Peyer's patch (tissue), 4 donors: ENCODE results near the gene HSPBP1. TPM values are rescaled to one million over a fixed set of nuclear protein-coding genes. Genes with fewer than 3 reads are reported as not detected.

Experiments
- DNase-seq, 3 donors: peaks; one replicate each; pipeline ENCODE4 v3.0.0-alpha.2; 2017 to 2019
- H3K27ac ChIP-seq, 4 donors: fragments of 200-600 bp; sonication (generic); one replicate each; pipeline ENCODE4 v1.5.1; 2016 to 2019
- H3K27me3 ChIP-seq, 2 donors: fragments of 200-600 bp; sonication (generic); one replicate each; pipeline ENCODE4 v1.5.1; 2019
- H3K36me3 ChIP-seq, 3 donors: fragments of 200-600 bp; sonication (generic); one replicate each; pipeline ENCODE4 v1.5.1; 2016 to 2019
- H3K4me1 ChIP-seq, 4 donors: fragments of 200-600 bp; sonication (generic); one replicate each; pipeline ENCODE4 v1.5.1; 2016 to 2019
- H3K4me3 ChIP-seq, 4 donors: fragments of 200-600 bp; sonication (generic); 1 replicate in 3 of 4; 2 replicates in 1 of 4; pipeline ENCODE4 v1.5.1; 2016 to 2019; ENCODE audit warnings: mild to moderate bottlenecking in 1 of 4
- H3K9me3 ChIP-seq, 4 donors: fragments of 200-600 bp; sonication (generic); one replicate each; pipeline ENCODE4 v1.5.1; 2016 to 2019; ENCODE audit warnings: mild to moderate bottlenecking in 1 of 4
- POLR2A ChIP-seq, 2 donors: fragments of 450-650 bp; IDR thresholded peaks; one replicate each; pipeline ENCODE4 v1.5.1; 2017; ENCODE audit warnings: antibody characterized with exemption in 2 of 2, mild to moderate bottlenecking in 2 of 2, moderate library complexity in 2 of 2
- total RNA-seq, 4 donors: library from RNA; depleted of rRNA; stranded (reverse); fragments of >200 nt; gene quantifications; one replicate each; pipeline ENCODE4 v1.1.0, GENCODE V29; 2016
- TF ChIP-seq, protein P1 (sequence below), 6 experiments: fragments of 450-650 bp in 4 of 6; fragments of 200-600 bp in 2 of 6; sonication (generic) in 1 of 6; IDR thresholded peaks; one replicate each; pipeline ENCODE4 v1.5.1; 2017 to 2019; ENCODE audit warnings: antibody characterized with exemption in 6 of 6, mild to moderate bottlenecking in 3 of 6, moderate library complexity in 1 of 6

Gene HSPBP1
- total RNA-seq, 4 donors from 2014 or later, result 14.4 to 38.0 (median 25.6) TPM

DNA sequence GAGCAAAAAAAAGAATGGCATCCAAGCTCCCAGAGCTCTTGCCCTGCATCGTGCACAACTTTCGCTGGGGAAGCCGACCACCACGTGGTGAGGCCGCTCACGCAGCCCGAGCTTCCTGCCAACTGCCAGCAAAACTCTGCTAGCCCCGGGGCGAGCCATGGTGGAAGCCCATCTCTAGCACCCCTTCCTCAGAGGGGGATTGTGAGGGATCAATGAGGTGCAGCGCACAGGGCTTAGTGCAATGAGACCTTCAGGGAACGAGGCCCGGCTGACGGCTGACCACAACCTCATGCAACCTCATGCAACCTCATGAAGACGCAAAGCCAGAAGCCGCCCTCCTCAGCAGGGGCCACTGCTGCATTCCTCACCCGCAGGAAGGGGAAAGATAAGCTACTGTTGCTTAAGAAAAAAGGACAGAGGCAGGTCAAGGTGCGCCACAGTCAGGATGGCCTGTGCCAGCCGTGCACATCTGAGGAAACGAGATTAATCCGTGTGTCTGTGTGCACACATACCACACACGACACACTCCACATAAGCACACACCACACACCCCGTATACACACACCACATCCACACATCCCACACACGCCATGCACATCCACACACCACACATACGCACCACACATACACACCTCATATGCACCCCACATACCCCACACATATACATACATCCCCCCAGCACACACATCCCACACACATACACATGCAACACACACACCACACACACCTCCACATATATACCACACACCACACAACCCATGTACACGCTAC is 9.6 kb downstream of the HSPBP1 start:
- no peak for DNase-seq
- H3K36me3 ChIP-seq, result peaks cover 0 to 39% (median 0%) of the 10 kb centered on the region in 3 donors
- no peaks in the 10 kb centered on the region for H3K27me3 ChIP-seq
- H3K4me1 ChIP-seq, result no peaks in the 10 kb centered on the region
- no peak overlapping the region for H3K27ac ChIP-seq
- TF ChIP-seq, protein P1, sequence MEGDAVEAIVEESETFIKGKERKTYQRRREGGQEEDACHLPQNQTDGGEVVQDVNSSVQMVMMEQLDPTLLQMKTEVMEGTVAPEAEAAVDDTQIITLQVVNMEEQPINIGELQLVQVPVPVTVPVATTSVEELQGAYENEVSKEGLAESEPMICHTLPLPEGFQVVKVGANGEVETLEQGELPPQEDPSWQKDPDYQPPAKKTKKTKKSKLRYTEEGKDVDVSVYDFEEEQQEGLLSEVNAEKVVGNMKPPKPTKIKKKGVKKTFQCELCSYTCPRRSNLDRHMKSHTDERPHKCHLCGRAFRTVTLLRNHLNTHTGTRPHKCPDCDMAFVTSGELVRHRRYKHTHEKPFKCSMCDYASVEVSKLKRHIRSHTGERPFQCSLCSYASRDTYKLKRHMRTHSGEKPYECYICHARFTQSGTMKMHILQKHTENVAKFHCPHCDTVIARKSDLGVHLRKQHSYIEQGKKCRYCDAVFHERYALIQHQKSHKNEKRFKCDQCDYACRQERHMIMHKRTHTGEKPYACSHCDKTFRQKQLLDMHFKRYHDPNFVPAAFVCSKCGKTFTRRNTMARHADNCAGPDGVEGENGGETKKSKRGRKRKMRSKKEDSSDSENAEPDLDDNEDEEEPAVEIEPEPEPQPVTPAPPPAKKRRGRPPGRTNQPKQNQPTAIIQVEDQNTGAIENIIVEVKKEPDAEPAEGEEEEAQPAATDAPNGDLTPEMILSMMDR (IDR thresholded peaks at IDR 0.05), result no peak
- no peak for TF ChIP-seq POLR2A (IDR thresholded peaks at IDR 0.05)
- no peak overlapping the region for H3K4me3 ChIP-seq
- no peaks in the 10 kb centered on the region for H3K9me3 ChIP-seq

DNA sequence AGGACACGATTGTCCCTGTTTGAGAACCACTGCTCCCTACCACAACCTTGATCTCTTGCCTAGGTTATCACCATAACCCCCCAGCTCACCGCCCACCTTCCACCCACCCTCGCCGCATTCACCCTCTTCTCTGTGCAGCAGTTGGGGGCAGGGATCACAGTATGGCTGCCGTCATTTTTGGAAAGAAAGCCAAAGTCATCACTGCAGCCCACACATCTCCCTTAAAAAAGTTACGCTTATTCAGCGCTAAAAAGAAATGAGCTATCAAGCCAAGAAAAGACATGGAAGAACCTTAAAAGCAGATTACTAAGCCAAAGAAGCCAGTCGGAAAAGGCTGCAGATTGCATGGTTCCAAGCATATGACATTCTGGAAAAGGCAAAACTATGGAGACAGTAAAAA is 10.6 kb downstream of the HSPBP1 start:
- Histone ChIP-seq H3K4me1 (no peaks in the 10 kb centered on the region), H3K36me3 (peaks cover 0 to 42% (median 0%) of the 10 kb centered on the region in 3 donors), H3K9me3 (no peaks in the 10 kb centered on the region), H3K4me3 (no peak overlapping the region), H3K27me3 (no peaks in the 10 kb centered on the region), H3K27ac (no peak overlapping the region)
- no peak for DNase-seq
- no peak for TF ChIP-seq POLR2A (IDR thresholded peaks at IDR 0.05)
- TF ChIP-seq, protein P1 (IDR thresholded peaks at IDR 0.05), result no peak

DNA sequence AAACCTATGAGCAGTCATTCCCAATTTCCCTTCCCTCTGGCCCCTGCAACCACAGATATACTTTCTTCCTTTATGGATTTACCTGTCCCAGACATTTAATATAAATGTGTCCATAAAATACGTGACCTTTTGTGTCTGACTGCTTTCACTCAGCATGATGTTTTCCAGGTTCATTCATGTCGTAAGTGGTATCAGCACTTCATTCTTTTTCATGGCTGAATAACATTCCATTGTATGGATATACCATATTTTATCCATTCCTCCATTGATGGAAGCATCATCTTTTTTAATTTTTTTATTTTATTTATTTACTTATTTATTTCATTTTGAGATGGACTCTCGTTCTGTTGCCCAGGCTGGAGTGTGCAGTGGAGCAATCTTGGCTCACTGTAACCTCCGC is 13.1 kb downstream of the HSPBP1 start:
- no peaks in the 10 kb centered on the region for H3K9me3 ChIP-seq
- H3K4me1 ChIP-seq, result no peaks in the 10 kb centered on the region
- no peak for TF ChIP-seq POLR2A (IDR thresholded peaks at IDR 0.05)
- TF ChIP-seq, protein P1 (IDR thresholded peaks at IDR 0.05), result no peak
- peaks cover 0 to 20% (median 0%) of the 10 kb centered on the region in 3 donors for H3K36me3 ChIP-seq
- no peak for DNase-seq
- H3K27ac ChIP-seq, result no peak overlapping the region
- no peaks in the 10 kb centered on the region for H3K27me3 ChIP-seq
- no peak overlapping the region for H3K4me3 ChIP-seq

DNA sequence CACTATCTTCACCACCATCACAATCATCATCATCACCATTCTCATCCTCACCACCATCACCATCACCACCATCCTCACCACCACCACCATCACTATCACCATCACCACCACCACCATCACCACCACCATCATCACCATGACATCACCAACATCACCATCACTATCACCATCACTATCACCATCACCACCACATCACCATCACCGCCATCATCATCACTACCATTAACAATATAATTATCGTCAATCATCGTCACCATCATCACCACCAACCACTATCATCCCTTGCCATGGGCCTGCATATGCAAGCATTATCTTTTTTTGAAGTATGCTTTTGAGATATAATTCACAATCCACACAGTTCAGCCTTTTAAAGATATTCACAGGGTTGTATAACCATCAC is 13.5 kb downstream of the HSPBP1 start:
- DNase-seq, result no peak
- H3K27me3 ChIP-seq, result no peaks in the 10 kb centered on the region
- H3K4me1 ChIP-seq, result no peaks in the 10 kb centered on the region
- peaks cover 0 to 17% (median 0%) of the 10 kb centered on the region in 3 donors for H3K36me3 ChIP-seq
- no peaks in the 10 kb centered on the region for H3K9me3 ChIP-seq
- H3K4me3 ChIP-seq, result no peak overlapping the region
- no peak overlapping the region for H3K27ac ChIP-seq
- TF ChIP-seq, protein P1 (IDR thresholded peaks at IDR 0.05), result no peak
- no peak for TF ChIP-seq POLR2A (IDR thresholded peaks at IDR 0.05)

DNA sequence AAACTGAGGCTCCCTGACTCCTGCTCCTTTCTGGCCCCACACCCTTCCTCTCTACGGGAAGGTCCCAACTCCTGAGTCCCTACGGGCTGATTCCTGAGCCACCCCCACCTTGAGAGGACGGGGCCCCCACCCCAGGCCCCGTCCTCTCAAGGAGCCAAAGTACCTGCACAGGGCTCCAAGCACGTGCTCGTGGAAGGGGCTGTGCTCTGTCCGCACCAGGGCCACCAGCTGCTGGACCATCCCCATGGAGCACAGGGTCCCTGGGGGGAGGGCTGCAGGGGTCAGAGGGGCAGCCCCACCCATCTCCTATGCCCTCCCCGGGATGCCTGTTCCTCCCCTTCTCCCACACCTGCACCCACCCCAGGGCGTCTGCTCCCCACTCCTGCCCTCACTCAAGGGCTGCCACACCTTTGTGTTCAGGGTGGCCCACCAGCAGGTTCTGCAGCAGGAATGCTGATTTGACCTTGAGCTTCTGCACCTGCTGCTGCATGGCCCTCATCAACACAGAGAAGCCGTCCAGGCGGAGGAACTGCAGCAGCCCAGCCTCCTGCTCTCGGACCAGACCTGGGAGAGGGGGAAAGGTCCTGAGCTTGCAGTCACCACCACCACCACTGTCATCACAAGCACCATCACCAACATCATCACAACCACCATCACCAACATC is 14.1 kb downstream of the HSPBP1 start:
- Histone ChIP-seq H3K36me3 (peaks cover 0 to 13% (median 0%) of the 10 kb centered on the region in 3 donors), H3K4me3 (no peak overlapping the region), H3K9me3 (no peaks in the 10 kb centered on the region), H3K27ac (no peak overlapping the region), H3K27me3 (no peaks in the 10 kb centered on the region), H3K4me1 (no peaks in the 10 kb centered on the region)
- no peak for DNase-seq
- TF ChIP-seq, protein P1 (IDR thresholded peaks at IDR 0.05), result no peak
- TF ChIP-seq POLR2A (IDR thresholded peaks at IDR 0.05), result no peak
